ENCODE measurements around the gene HIBCH.

HIBCH gene

DNA sequence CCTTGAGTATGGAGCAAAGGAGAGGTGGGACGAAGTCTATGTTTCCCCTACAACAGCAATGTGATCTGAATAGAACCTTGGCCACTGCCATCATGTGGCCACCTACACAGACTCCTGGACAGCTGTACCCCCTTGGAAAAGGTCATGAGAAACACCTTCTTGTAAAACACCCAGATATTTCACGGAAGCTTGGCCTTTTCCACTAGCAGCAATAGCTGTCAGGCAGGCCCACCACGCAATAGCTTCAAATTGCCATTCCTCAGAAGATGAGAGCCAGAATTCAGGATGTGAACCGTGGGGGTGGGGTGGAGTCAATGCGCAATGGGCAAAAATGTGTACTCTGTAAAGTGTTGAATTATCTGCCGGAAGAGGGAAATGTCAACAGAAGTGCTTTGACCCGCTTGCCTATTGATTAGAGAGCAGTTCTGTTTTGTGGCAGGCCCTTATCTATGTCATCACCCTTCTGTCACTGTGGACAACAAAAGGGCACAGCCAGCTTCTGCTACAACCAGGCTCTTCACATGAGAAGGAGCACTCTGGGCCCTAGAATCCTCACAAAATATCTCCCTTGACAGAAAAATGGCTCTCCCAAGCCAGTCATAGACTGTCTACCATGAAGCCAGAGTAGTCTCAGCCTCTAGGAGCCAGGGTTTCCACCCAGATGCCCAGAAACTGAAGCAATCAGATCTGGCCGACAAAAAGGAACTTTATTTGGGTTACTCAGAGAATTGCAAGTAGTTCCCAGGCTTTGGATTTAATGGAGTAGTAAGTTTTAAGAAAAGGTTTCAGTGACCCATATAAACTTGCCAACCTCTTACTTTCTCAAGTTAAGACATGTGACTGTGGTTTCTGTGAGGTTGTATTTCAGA is 33.3 kb upstream of the HIBCH start:
- Histone ChIP-seq H3K27ac (peak overlapping the region in 1 of 2 donors; percentile 38), H3K4me3 (no peak overlapping the region)
- TF ChIP-seq, protein P1, sequence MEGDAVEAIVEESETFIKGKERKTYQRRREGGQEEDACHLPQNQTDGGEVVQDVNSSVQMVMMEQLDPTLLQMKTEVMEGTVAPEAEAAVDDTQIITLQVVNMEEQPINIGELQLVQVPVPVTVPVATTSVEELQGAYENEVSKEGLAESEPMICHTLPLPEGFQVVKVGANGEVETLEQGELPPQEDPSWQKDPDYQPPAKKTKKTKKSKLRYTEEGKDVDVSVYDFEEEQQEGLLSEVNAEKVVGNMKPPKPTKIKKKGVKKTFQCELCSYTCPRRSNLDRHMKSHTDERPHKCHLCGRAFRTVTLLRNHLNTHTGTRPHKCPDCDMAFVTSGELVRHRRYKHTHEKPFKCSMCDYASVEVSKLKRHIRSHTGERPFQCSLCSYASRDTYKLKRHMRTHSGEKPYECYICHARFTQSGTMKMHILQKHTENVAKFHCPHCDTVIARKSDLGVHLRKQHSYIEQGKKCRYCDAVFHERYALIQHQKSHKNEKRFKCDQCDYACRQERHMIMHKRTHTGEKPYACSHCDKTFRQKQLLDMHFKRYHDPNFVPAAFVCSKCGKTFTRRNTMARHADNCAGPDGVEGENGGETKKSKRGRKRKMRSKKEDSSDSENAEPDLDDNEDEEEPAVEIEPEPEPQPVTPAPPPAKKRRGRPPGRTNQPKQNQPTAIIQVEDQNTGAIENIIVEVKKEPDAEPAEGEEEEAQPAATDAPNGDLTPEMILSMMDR (IDR thresholded peaks at IDR 0.05), result no peak
- DNase-seq (ENCODE audit: low spot score), result no peak

DNA sequence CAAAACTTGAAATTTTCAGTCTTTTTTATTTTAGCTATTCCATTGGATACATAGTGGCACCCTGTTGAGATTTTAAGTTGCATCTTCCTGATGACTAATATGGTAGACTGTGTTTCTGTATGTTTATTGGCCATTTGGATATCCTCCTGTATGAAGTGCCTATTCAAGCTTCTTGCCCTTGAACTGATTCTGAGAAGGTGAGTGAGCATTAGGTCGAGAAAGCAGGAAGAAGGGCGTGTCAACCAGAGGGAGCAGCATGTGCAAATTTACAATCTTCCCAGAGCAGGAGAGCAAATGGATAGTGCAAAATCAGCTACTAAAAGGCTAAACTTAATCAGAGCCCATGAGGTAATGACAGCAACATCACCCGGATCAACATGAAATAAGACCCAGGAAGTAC is 32.3 kb upstream of the HIBCH start:
- H3K4me3 ChIP-seq, result no peak overlapping the region
- DNase-seq (ENCODE audit: low spot score), result no peak
- no peak overlapping the region for H3K27ac ChIP-seq
- TF ChIP-seq, protein P1 (IDR thresholded peaks at IDR 0.05), result no peak

DNA sequence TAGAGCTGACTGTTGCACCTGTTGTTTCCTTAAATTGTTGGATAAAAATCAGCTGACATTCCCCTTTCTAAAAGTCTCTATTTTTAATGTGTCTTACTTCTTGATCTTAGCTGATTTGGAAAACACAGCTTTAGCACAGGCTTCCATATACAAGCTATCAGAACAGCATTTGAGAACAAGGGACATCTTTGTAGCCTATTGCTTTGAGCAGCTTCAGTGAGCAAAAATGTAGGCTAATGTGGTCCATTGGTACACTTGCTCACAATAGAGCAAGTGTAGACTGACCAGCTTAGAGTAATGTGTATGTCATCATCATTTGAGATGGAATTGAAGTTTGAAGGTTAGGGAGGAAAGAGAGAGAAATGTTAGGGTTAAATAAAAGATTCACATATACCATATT is 30.7 kb upstream of the HIBCH start:
- TF ChIP-seq, protein P1 (IDR thresholded peaks at IDR 0.05), result no peak
- H3K27ac ChIP-seq, result no peak overlapping the region
- DNase-seq (ENCODE audit: low spot score), result no peak
- no peak overlapping the region for H3K4me3 ChIP-seq

DNA sequence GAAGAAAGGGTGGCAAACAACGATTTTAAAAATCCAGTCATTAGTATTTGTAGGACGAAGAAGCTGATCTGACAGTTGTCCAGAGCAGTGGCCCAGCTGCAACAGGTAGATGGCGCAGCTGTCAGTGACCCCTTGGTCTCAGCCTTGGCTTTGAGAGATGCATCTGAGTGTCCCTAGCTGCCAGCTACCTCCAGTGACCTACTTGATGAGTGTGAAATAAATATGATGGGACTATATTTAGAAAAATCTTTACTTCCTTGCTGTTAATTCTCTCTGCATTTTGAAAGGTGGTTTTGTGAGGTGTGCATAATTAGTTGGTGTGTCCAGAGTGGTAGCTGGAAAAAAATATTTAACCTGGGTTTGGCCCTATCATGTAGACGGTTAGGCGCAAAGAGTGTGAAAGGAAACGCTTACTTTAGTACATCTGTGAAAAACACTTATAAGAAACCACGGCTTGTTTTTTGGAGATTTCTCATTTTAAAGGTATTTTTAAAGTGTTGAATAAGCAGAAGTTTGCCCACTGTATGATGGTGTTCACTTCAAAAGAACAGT is 24.7 kb upstream of the HIBCH start:
- H3K4me3 ChIP-seq, result peak overlapping the region; percentile 95
- DNase-seq (ENCODE audit: low spot score), result no peak
- TF ChIP-seq, protein P1 (IDR thresholded peaks at IDR 0.05), result no peak
- H3K27ac ChIP-seq, result peak overlapping the region; percentile 87 to 97

DNA sequence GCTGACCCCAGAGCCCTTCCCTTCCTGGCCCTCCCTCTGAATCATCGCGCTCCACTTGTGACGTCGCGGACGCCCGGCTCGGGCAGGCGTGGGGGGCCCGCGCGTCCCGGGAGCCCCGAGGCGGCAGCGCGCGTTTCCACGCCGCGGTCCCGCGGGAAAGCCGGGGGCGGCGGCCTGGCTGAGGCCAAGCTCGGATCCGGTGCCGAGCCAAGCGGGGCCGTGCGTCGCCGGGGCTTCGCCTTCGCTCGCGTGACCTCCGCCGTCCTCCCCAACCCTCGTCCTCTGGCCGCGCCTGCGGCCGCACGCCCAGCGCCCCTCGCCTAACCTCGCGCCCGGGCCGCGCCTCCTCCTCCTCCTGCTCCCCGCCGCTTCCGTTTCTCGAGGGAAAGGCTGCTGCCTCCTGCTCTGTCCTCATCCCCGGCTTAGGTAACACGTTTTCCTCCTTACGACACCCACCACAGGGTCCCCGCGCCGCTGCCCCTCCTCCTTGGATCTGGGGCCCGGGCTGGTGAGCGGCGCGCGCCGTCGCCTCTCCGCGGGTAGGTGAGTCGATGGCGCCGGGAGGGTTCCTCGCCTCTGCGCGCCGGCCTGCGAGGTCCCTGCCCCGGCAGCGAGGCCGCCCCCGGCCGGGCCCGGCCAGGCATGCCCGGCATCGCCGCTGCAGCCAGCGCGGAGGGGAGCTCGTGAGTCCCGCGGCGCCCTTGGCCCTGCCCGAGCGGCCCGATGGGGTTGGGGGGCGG is 24.1 kb upstream of the HIBCH start, which contains the start of gene INPP1:
INPP1 (plus strand) TSS at position 54 of the 740 bp plus-strand sequence. CDS start 16,514 bp downstream, outside the sequence.
- Histone ChIP-seq H3K27ac (peak within 1 kb of the TSS; percentile 87 to 97), H3K4me3 (peak within 1 kb of the TSS; percentile 95)
- DNase-seq (ENCODE audit: low spot score), result peak; percentile 82
- TF ChIP-seq, protein P1 (IDR thresholded peaks at IDR 0.05), result no peak

DNA sequence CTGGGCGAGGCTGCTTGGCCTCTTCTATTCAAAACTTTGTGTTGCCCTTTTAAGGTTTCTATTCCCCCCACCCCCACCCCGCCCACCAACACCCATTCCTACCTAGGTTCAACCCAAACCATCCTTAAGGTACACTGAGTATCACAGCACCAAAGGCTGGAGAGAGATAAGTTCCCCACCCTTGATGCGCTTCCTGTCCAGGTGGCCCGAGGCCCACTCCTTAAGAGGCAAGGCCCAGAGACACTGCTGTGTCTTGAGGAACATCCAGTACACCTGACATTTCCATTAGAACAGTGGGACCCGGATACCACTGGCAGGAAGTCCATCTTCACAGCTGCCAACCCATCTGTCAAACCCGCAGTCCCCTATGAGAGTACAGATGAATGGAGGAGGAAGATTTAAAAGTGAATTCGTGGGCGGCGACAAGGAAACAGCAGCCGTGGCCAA is 23.5 kb upstream of the HIBCH start:
- Histone ChIP-seq H3K4me3 (peak overlapping the region; percentile 95), H3K27ac (peak overlapping the region; percentile 87 to 97)
- TF ChIP-seq, protein P1 (IDR thresholded peaks at IDR 0.05), result no peak
- no peak for DNase-seq (ENCODE audit: low spot score)
